Renal cortex interstitium (tissue), 15 donors: ENCODE data around the gene EGR4. TPM values are rescaled to one million over a fixed set of nuclear protein-coding genes. Genes with fewer than 3 reads are reported as not detected.
A peak's percentile ranks its signal among the peaks of the same experiment; 100 is the strongest.

ENCODE experiments used
- DNase-seq, 11 donors: peaks; one replicate each; pipeline ENCODE4 v3.0.0-alpha.2; 2013; ENCODE audit warnings: low read depth in 9 of 11, low spot score in 4 of 11; ENCODE audit errors: extremely low read depth in 1 of 11
- long read RNA-seq, 16 experiments: transcript quantifications; one replicate each; lab custom pipeline, GENCODE V29; 2026
- polyA plus RNA-seq, 3 donors: library from polyadenylated mRNA; unstranded; fragments of 120-200 nt; gene quantifications; one replicate each; pipeline ENCODE4 v1.2.1, GENCODE V29; 2013; ENCODE audit not compliant: insufficient read length in 3 of 3

EGR4 gene
- polyA plus RNA-seq, result not detected
- long read RNA-seq, donor 1, result 0 reads
- long read RNA-seq, donor 2, result 0 reads
- long read RNA-seq, donor 3, result 0 reads
- long read RNA-seq, donor 4, result 0 reads
- long read RNA-seq, donor 5, result 0 reads
- long read RNA-seq, donor 6, result 0 reads
- long read RNA-seq, donor 7, result 0 reads
- long read RNA-seq, donor 8, result 0 reads
- long read RNA-seq, donor 9, result 0 reads
- long read RNA-seq, donor 10, result 0 reads
- long read RNA-seq, donor 11, result 0 reads
- long read RNA-seq, donor 12, result 0 reads
- long read RNA-seq, donor 13, result 0 reads
- long read RNA-seq, donor 14, result 0 reads
- long read RNA-seq, donor 15, result 0 reads
- long read RNA-seq, donor 16, result 0 reads

DNA sequence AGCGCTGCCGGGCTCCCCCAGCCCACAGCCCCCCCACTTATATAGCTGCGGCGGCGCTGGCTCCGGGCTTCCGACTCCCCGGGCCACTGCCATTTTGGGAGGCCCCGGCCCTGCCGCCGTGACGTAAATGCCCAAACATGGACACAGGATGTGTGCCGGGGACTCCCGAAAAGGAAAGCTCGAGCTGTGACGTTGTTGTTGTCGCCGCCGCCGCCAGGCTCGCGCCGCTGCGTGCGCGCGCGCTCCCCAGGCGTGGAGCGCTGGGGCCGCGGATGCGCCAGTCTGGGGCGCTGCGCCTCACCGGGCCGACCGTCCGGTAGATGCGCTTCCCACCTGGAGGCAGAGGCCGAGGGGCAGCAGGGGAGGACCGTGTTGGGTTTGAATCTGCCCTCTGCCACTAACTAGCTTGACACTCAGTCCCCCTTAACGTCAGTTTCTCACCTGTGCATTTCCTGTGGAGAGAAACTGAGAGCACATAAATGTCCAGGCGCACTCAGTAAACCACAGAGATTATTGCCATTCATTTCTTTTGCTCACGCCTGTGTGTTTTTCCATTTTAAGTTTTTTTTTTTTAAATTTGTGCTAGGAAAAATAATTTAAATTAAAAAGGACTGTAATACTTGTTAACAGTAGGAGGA, at the start of gene EGR4:
Gene EGR4 (minus strand): TSS at position 15 of the 638 bp plus-strand sequence. CDS start 231 bp downstream, outside the sequence.
- no peak for DNase-seq

DNA sequence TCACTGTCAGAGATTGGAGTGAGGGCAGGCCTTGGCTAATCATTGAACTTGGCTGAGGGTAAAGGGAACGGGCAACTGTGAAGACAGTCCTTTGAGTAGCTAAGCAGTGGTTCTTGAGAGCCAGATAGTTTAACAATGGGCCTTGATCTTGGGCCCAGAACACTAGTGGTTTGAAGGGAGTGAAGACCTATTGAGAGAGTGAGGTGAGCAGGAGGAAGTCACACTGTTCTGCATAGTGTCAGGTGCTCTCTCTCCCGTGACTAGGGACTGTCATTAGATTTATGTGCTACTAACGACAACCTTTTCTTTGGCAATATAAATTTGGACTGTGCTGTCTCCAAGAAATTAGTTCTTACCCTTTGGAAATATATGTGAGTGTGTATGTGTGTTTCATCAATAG, 47.7 kb upstream of the EGR4 start:
- DNase-seq, result no peak

DNA sequence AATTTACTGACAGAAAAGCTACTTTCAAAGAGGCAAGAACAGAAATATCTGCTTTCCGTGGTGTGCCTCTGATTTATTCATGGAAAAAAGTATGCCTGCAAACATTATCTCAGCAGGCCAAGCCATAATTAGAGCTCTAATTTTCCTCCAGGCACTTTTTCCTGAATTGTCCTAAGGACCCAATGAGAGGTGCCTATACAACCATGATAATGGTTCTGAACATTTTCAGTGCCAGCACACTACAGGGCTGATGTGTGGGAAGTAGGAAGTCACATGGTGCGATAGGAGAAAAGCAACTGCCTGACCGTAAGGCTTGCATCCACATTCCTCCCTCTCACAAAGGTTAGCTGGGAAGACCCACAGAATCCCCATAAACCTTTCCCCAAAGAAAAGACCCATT, 45.9 kb upstream of the EGR4 start:
- no peak for DNase-seq

DNA sequence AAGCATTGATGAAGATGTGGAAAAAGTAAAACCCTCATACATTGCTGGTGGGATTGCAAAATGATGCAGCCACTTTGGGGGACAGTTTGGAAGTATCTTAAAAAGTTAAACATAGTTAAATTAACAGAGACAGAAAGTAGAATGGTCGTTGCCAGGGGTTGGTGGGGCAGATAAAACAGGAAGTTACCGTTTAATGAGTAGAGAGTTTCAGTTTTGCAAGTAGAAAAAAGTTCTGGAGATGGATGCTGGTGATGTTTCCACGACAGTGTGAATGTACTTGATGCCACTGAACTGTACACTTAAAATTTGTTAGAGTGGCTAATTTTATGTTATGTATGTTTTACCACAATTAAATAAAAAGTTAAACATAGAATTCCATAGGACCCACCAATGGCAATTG, 44.5 kb upstream of the EGR4 start:
- DNase-seq, result no peak

DNA sequence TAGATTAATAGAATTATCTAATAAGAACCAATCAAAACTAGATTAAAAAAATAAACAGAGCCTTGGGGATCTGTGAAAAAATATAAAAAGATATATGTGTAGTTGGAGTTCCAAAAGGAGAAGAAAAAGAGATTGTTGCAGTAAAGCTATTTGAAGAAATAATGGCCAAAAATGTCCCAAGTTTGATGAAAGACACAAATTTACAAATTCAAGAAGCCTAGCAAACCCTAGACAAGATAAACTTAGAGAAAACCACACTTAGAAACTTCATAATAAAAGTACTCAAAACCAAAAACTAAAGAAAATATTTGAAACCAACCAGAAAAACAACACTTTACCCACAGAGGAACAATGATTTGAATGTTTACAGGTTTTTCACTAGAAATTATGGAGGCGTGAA, 41.3 kb upstream of the EGR4 start:
- DNase-seq, result no peak

DNA sequence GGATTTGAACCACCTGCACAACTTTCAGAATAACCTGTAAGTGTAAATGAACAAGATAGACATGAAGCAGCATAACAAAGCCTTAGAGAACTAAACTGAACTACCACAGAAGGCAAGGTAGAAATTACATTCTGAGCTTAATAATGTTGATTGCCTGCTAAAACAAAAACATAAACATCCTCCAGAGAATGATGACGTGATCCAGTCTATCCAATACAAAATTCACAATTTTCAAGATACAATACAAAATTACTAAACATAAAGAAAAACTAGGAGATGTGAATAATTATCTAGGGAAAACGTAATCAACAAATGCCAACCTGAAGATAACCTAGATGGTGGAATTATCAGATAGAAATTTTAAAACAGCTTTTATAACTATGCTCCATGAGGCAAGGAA, 40.7 kb upstream of the EGR4 start:
- DNase-seq, result no peak

DNA sequence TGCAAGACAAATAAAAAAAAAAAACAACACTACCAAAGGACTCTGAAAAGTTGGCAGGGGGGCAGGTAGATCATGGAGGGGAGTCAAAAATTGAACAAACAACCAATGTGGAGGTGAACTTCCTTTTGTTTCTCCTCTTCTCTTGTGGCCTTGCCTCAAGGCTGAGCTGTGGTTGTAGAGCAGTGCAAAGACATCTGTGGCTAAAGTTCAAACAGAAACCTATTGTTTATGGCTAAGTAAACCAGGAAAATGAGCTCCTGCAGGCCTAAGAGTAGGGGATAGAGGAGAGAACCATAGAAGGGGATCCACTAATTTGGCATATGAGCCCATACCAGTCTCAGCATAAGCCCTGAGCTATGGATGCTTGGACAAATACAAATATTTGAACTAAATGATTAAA, 40.2 kb upstream of the EGR4 start:
- DNase-seq, result no peak

DNA sequence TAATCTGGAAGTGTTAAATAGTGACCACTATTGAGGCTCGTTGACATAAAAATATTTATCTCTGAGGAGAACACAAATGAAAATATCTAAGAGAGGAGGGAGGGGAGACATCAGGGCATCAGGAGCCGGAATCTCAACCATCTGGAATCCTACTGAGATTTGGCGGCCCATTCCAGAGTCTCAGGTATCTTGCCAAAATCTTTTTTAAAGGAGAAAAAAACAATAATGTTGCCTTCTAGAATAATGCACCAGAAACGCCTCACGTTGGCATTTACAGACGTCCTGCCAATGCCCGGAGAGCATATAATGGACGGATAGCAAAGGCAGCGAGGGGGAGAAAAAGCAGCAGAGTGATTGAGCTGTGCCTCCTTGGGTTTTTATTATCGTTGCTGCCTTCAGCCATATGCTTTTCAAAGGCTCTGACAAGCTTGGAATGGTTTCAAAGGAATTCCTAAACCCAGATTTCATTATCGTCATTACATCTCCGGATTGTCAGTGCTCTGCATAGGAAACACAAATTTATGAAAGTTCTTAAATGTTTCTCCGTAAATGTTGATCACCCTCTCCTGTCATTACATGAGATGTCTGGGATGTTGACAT, 30.9 kb upstream of the EGR4 start:
- DNase-seq, result peak in 5 of 11 donors; percentile 2 to 9 (median 2)

DNA sequence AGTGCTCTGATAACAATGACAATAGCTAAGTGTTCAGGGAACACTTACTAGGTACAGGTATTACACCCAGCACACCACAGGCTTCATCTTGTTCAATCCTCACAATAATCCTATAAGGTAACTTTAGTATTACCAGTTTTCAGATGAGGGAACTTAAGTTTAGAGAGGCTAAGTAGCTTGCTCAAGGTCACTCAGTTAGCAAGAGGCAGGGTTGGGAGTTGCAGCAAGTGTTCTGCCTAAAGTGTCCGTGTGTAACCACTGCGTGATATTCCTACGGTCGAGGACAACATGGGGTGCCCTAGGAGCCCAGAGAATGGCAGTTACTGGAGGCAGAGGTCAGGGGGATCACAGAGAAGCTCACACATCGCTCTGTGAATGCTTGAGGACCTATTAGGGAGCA, 30.2 kb upstream of the EGR4 start:
- DNase-seq, result no peak

DNA sequence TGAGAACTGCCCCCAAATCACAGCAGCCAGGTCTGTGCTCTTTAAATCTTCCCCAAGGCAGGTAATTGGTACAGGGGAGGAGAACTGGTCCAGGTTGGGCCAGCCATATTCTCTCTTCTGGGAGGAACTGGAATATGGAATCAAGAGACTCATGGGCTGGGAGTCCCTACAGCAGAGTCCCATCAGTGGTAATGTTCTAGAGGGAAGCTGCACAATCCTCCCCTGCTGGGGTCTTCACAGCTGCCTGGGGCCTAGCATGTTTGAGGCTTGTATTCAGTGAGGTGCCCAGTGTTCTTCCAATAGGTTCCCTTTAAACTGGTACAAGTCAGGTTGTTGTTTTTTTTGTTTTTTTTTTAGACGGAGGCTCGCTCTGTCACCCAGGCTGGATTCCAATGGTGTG, 21.1 kb upstream of the EGR4 start:
- DNase-seq, result no peak

DNA sequence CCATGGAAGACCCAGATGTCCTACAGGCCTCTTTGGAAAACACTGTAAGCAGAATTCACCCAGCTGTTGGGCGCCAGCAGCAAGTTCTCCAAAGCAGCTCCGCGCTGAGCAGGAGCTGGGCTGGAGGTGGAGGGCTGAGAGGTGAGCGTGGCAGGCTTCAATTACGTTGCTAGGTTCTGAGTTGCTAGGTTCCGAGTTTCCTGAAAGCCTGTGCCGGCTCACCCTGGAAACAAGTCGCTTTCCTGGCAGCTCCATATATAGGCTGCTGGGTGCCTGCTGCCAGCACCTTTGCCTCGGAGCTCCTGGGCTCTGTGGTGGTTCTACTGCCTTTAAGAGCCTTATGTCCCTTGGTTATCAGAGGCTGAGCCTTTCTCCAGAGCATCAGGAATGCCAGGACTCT, 14.4 kb upstream of the EGR4 start:
- no peak for DNase-seq

DNA sequence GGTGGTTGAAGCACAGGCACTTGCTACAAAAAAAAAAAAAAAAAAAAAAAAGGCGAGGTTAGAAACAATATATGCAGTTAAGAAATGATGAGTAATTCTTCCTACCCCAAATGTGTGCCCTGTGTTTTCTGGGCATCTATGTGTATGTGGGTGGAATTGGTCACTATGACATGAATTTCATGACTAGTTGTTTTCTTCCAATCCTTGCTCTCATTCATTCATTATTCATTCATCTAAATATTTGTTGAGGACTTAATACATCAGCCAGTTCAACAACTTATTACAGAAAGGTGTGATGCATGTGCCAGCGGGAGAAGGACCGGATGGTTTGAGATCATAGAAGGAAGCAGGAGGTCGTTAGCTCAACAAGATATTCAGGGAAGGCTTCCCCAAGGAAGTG, 8.3 kb upstream of the EGR4 start:
- no peak for DNase-seq

DNA sequence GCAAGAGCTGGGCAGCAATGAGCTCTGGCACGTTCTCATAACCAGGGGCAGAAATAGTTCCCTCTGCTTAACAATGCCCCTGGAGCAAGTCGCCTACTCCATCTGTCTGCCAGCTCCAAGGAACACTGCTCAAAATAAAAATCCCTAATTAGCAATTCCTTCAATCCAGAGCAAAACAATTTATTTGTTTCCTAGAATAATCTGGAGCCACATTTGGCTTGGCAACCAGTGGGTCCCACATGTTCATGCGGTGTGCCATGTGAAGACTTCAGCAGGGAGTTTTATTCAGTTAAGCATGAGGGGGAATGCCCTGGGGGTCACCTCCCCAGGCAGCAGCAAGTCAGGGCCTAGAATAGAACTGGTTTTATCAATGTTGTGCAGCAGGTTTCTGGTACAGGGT, 7.6 kb upstream of the EGR4 start:
- no peak for DNase-seq

DNA sequence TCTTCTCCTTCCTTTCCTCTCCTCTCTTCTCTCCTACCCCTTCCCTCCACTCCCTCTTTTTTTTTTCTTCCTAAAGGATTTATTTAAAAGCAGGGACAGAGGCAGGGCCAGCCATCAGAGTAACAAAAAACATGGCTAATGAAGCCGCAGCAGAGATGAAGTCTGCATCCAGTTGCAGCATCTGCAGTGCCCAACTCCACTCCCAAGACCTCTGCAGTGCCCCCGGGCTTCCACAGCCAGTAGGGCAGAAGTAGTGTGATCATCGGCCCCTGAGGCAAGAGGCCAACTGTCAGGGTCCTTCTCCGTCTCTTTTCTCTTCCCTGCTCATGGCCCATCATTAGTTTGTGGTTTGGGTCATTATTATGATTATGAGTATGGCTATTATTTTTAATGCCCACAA, 4.2 kb upstream of the EGR4 start:
- no peak for DNase-seq

DNA sequence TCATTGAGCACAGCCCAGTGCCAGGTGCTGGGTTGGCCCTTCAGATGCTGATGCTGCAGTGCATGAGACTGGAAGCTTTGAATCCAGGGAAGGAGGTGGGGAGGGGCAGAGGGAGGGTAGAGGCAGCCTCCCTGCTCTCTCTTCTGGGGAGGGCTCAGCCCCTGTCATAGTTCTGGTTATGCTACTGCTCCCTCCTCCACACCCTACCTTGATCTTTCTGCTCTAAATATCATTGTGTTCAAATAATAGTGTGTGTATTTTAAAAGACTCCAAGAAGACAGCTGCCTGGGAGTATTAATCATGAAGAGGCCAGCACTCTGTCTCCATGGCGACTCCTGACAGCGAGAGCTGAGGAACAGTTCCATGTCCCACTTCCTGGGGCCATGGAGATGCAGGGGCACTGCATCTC, 3.8 kb upstream of the EGR4 start:
- DNase-seq, result no peak

DNA sequence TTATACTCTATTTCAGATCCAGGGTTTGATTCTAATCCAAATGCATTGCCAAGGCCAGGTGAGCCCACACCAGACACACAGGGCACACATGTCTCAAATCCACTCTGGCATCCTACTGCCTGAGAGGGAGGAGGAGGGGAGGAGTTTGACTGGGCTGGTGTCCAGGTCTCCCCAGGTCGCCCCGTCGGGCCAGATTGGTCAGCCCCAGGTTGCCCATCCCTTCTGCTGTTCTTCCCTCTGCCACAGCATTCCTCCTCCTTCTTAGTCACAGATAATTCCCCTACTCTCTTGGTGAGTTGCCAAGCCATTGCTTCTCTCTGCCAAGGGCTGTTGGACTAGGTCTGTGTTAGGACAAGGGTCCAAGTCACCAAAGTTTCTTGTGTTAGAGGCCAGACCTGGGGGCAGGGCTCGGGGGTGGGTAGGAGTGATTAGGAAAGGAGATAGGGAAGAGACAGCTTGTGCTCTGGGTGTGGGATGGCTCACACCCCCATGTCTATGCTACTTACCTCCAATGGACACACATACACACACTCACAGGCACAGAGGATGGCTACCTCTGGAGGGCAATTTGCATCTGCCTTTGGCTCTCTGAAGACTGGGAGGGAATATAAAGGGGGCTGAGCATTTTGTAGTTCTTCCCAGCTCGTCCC, 2.5 kb upstream of the EGR4 start:
- DNase-seq, result no peak

DNA sequence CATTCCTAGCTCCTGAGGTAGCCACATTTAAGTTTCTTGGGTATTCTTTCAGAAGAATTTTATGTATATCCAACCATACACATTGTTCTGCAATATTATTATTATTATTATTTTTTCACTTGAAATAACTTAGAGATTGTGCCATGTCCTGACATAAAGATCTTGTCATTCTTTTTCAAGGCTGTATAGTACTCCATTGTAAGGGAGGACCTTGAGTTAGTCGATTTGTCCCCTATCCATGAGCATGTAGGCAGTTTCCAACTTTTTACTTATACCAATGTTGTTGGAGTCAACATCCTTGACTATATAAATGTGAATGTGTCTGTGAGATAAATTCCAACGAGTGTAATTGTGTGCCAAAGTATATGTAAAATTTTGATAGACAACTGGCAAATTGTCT, 891 bp upstream of the EGR4 start:
- no peak for DNase-seq

DNA sequence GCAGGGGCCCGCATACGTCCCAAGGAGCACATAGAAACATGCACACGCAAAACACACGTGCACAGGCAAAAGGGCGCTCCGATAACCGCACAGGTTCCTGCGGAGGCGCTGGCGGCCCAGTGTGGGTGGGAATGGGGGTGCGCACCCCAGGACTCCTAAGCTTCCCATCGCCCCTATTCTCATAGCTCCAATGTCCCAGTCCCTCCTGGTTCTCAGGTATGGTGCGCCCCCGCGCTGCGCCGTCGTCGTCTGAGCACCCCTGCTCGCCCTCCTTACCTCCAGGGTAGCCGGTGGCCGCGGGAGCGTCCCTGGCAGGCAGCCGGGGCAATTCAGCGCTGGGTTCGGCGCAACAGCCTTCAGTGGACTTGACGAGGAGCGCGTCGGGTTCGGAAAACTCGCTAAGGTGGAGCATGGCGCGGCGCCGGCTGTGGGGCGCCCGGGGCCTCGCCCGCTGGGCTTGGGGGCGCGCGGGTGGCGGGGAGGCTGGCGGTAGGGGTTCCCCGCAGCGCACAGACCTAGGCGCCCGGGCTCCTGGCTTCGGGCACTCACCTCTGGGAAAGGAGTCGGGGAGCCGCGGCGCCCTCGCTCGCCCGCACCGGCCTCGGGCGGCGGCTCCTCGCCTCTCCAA, 328 bp downstream of the EGR4 start:
- no peak for DNase-seq

DNA sequence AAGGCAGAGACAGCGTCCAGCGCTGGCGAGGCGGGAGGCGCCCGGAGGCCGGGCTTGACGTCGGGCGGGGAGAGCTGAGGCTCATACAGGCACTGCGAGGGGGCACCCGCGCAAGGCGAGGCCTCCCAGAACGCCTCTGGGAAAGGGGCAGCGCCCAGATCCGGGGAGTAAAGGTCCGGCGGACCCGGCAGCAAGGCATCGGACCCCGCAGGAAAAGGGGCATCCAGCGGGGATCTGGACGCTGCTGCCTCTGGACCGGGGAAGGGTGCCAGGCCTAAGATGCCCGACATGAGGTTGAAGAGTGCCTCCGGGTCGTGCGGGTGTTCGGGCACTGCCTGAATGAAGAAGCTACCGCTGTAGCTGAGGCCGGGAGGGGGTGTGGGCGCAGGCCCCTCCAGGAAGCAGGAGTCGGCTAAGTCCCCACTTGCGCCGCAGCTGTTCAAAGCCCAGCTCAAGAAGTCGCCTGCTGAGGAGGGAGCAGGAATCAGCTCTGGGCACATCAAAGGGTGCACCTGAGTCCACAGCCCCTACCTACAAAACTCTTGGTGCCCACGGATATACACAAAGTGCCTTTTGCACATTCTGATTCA, 937 bp downstream of the EGR4 start:
- no peak for DNase-seq
